HG02759 (cell line): ENCODE data around the gene DHFR2.
"Not testable (repeated sequence)": the region's sequence is repeated elsewhere in the genome, so short reads cannot be mapped to it uniquely, and the experiment has no call there.

ENCODE experiments used
- ATAC-seq: cut with Tn5 transposase; IDR thresholded peaks from one replicate; pipeline ENCODE4 v1.9.1; 2021; ENCODE audit warnings: mild to moderate bottlenecking, moderate library complexity; ENCODE audit not compliant: unreplicated experiment

The DHFR2 gene

DNA sequence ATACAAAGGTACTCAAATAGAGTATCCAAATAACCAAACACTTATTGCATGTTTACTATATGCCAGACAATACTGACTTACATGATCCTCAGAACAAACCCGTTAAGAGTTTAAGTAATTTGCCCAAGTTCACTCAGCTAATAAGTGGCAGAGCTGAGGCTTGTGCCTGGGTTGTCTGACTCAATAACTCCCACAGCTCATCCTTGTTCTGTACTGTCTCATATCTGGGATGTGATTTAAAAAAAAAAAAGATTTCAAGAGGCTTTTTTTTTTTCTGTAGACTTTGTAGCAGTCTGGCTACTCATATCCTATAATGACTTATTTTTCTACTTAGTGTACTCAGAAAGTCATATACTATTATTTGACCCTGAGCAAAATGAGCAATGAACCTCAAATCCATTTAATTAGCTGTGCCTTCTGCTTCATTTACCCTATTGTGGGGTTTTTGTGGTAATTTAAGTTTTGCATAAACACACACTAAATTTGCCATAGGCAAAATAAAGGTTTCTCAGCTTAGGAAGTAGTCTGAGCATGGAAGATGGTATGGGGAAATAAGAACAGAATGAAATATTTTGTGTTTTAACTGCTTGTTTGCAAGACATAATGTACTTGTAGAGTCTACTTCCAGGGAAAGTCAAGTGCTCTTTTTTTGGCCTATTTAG lies 3.2 kb upstream of the DHFR2 start:
- no peak for ATAC-seq

DNA sequence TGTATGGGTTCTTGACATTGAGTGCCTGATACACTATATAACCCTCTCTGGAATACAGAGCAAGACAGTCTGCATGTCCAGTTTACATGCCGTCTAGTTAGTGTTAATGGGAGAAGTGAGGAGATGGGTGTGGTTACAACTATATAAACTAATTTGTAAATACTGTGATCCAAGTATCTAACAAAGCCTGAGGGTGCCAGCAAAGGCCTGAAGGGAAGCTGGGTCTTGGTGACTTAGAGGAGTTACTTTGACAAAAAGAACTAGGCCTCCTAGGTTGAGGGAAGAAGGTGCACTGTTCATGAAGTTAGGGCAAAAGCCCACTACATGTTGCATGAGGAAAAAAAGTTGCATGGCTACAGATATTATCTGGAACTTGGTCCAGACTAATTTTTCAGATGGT lies 2.4 kb upstream of the DHFR2 start:
- no peak for ATAC-seq

DNA sequence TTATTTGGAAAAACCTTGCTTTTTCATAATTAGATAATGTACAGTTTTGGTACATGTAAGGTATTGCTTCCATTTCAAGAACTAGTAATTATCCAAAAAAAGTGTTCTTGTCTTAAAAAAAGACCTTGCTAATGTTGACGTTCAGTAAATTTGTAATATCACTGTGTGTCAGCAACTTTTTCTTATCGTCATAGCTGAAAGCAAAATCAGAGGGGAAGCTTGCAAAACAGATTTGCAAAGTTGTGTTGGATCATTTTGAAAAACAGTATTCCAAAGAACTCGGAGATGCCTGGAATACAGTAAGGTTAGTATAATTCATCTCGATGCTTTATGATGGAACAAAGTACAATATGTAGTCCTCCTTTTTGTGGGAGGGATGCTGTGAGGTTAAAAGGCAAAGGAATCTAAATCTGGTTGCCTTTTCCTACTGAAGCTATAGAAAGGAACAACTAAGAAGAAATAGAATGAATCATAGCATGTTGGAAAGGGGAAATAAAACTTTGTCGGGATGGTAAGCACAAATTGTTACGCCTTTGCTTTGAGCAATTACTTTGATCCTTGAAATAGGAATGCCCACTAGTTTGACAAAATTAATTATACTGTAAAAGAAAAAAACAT lies 1.6 kb upstream of the DHFR2 start:
- ATAC-seq = no peak

DNA sequence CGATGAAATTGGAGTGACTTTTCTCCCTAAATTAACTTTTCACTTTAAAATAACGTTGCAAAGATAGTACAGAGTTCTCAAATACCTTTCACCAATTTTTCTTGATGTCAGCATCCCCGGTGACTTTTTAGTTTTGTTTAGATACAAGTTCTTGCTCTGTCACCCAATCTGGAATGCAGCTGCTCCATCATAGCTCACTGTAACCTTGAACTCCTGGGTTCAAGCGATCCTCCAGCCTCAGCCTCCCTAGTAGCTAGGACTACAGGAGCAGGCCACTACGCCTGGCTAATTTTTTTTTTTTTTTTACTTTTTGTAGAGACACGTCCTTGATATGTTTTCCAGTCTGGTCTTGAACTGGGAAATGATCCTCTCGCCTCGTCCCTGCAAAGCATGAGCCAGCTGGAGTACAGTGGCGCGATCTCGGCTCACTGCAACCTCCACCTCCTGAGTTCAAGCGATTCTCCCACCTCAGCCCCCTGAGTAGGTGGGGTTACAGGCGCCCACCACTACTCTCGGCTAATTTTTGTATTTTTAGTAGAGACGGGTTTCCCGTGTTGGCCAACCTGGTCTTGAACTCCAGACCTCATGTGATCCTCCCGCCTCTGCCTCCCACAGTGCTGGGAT lies 892 bp upstream of the DHFR2 start:
- no peak for ATAC-seq

DNA sequence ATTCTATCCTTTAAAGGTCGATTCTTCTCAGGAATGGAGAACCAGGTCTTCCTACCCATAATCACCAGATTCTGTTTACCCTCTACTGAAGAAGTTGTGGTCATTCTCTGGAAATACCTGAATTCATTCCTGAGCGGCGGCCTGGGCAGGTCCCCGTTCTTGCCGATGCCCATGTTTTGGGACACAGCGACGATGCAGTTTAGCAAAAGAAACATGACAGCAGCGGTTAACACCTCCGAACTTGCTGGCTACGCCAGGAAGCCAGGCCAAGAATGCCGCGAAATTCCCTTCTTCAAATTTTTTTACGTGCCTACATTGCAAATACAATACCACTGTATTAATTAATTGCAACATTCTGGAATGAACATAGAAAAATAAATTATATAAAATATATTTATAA lies 1.4 kb downstream of the DHFR2 start:
- ATAC-seq = no peak

DNA sequence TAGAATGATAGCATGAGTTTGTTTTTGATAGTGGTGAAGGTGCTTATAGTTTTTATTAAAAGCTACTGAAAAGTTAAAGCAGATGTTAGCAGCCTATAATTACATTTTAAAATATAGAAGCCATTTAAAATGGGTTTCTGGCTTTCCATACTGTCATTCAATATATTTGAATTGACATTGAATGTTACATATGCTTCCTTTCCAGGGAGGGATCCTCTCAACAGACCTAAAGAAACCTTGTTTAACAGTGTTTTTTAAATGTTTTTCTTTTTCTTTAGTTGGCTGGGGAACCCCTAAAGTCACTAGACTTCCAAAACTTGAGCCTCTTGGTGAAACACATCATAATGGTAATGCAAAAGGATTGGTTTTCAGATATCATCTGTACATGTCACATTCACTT lies 12.2 kb downstream of the DHFR2 start:
- ATAC-seq = no peak

DNA sequence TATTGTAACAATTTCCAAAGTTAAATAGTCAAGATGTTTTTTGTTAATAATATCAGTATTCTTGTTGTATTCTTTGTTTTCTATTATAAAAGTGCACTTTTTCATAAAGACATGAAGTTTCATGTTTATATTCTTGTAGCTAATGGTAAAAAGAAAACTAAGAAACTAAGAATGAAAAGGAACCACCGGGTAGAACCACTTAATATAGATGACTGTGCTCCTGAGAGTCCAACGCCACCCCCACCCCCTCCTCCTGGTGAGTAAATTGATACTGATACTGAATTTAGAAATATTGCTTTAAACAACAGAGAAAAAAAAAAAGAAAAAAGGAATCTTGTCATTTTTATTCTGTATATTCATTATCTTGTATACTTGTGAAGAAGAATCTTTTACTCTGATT lies 13.4 kb downstream of the DHFR2 start:
- ATAC-seq = no peak

DNA sequence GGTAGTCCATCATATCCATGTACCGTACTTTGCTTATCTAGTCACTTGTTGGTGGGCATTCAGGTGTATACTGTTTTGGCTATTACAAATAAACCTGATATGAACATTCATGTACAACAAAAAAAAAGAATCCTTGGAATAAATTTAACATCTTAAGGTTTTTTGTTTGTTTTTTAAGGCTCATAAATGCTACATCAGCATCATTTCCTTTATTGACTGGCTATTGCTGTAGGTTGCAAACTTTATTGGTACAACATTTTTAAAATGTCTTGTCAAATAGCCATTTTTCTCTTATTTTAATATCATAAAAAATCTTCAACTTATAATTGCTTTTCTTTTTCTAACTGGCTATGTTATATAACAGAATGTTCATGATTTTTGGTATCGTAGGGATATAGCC lies 16.2 kb downstream of the DHFR2 start:
- no peak for ATAC-seq

DNA sequence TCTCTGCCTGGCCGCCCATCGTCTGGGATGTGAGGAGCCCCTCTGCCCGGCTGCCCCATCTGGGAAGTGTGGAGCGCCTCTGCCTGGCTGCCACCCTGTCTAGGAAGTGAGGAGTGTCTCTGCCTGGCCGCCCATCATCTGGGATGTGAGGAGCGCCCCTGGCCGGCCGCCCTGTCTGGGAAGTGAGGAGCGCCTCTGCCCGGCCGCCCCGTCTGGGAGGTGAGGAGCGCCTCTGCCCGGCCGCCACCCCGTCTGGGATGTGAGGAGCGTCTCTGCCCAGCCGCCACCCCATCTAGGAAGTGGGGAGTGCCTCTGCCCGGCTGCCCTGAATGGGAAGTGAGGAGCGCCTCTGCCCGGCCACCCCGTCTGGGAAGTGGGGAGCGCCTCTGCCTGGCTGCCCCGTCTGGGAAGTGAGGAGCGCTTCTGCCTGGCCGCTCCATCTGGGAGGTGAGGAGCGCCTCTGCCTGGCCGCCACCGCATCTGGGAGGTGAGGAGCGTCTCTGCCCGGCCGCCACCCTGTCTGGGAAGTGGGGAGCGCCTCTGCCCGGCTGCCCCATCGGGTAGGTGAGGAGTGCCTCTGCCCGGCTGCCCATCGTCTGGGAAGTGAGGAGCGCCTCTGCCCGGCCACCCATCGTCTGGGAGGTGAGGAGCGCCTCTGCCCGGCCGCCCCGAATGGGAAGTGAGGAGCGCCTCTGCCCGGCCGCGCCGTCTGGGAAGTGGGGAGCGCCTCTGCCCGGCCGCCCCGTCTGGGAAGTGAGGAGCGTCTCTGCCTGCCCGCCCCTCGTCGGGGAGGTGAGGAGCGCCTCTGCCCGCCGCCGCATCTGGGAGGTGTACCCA lies 18.4 kb downstream of the DHFR2 start:
- not testable (repeated sequence) for ATAC-seq

DNA sequence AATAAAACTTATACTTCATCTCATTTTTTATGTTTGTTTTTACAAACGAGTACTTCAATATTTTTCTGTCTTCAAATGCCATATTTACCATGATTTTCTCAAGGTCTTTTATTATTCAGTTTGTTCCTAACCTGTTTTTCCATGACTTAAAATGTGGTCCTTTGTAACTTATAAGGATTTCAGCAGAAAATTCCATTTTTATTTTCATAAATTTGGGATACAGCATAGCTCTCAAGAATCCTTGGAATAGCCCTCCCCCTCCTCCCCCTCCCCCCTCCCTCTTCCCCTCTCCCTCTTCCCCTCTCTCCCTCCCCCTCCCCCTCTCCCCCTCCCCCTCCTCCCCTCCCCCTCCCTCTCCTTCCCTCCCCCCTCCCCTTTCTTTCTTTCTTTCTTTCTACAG lies 19.4 kb downstream of the DHFR2 start:
- no peak for ATAC-seq

DNA sequence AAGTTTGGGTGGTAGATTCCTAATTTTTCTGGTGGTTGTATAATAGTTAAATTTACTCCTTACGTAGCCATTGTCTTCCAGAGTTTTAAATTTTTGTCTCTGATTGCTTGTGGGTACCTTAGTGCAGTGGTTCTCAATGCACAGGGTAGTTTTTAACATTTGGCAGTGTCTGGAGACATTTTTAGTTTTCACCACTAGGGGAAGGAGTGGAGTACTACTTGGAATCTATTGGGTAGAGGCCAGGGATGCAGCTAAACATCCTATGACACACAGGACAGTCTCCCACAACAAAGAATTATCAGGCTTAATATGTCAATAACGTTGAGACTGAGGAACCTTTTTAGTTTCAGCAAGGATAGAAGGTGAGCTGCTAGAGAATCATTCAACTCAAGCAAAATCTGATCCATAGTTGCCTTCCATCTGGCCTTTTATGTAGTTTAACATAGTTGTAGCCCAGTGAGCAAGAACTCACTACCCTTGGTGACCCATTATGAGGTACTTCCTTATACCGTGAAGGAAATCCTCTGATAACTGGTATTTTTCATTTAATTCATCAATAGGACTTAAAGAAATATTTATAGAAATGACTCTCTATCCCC lies 25.7 kb downstream of the DHFR2 start:
- peak; percentile 81 for ATAC-seq

DNA sequence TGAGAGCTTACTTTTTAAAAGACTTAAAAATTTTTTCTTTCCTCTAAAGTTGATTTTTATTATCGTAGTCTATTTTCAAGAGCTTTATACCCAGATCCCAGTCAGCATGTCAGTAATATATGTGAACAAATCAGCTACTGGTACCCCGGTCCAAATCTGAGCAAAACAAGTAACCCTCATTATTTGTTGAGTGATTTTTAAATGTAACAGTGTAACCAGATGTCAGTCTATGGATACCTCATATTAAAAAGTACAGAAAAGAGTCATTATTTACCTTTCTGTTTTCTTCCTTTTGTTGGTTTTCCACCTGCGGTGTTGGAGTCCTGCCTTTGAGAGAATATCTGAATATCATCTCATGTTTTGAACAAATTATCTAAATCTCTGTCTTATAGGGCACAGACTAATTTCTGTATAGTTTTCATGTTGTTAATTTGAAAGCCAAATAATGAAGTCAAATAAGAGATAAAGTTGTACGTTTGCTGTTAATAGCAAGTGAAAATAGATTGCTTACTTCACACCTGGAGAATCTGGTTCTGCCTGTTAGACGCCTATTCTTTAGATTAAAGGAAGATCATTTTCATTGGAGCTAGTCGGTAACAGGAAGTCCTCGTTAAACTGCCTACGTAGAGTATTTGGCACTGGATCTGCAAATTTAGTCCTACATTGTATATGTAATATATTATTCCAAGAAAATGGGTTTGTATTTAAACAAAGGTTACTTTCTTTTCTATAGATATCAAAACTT lies 34.5 kb downstream of the DHFR2 start, which contains the start of gene STX19:
TSS of gene STX19 (minus strand) at position 505 of the 745 bp plus-strand sequence. CDS start 13,328 bp downstream, outside the sequence.
- no peak for ATAC-seq

DNA sequence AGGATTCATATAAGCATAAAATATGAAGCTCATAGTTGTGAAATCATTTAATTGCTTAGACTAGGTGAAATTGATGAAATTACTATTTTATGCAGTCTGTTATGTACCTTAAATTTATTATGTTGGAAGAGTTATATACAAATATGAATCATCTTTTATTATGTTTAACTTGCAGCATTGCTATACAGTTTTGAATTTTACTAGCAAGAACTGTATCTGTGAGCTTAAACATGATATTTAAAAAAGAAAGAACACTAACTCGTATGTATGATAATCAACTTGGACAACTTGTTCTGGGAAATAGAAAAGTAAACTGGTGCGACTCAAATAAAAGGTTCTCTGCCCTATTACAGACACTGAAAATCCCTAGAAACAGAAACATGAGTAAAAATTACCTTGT lies 36.1 kb downstream of the DHFR2 start:
- no peak for ATAC-seq

DNA sequence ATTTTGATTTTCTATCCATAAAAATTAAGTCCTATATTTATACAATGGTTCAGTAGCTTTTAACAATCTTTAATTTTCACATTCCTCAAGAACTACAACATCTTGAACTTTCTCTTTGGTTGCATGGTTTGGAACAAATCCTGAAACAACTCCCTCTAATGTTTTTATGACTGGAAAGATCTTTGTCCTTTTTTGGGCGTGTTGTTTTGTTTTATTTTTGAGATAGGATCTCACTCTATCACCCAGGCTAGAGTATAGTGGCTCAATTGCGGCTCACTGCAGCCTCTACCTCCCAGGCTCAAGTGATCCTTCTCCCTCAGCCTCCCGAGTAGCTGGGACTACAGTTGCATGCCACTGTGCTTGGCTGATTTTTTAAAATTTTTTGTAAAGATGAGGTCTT lies 38.3 kb downstream of the DHFR2 start:
- ATAC-seq = no peak

DNA sequence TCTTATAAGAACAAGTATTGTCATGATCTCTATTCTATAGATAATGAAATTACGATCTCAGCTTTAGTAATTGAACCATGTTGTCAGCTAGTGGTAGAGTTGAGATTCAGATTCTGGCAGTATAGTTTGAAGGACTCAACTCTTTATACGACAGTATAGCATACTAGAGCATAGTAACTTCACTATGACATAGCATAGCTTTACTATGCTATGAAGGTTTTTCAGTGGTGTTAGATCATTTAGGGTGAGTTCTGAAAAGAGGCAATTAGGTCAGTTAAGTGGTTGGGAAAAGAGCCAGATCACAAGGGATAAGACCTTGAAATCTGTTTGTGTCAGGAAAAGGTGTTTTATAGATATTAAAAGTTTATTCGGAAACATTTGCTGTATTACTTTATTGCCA lies 42.4 kb downstream of the DHFR2 start:
- ATAC-seq = no peak

DNA sequence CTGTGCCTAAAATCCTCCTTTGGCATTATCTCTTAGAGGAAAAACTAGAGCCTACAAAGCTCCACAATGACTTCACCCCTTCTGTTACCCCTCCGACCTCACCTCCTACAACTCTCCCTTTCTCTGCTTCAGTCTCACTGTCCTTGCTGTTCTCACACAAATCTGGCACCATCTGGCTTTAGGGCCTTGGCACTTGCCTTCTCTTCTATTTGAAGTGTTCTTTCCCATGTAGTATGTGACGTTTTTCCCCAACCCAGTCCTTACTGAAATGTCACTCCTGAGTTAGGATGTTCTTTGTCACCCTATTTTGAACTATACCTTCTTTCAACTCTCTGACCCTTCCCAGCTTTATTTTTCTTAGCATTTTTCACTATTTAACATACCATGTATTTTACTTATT lies 43.1 kb downstream of the DHFR2 start:
- ATAC-seq = no peak

DNA sequence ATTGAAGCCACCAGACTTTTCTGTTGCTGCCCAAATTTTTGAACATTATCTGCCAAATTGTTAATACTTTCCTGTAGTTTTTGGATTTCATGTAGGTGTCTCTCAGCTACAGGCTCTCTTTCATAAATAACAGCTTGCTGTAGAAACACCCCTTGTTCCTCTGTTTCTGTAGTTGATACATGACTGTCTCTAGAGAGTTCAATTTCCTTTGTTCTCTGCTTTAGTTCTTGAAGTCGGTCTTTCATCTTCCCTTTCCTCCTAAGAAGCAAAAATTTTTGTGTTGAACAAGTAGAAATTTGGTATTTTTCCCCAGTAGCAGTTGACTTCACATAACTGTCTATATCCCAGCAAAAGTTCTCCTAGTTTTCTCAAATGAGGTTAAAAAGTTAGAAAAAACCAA lies 47.7 kb downstream of the DHFR2 start:
- ATAC-seq = no peak

DNA sequence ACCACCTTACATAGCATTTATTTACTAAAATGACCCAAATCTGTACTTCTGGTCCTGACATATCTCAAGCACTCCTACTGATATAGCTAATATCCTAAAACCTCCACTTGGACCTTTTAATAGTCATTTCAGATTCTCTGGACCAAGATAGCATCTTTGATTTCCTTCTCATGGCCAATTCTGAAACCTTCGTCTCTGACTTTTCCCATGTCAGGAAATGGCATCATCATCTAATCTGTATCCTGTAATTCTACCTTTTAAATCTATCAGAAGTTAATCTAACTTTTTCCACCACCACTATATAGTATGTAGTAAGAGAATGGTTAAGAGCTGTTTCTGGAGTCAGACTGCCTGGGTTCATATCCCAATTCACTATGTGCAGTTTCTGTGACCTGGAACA lies 50.5 kb downstream of the DHFR2 start:
- no peak for ATAC-seq

DNA sequence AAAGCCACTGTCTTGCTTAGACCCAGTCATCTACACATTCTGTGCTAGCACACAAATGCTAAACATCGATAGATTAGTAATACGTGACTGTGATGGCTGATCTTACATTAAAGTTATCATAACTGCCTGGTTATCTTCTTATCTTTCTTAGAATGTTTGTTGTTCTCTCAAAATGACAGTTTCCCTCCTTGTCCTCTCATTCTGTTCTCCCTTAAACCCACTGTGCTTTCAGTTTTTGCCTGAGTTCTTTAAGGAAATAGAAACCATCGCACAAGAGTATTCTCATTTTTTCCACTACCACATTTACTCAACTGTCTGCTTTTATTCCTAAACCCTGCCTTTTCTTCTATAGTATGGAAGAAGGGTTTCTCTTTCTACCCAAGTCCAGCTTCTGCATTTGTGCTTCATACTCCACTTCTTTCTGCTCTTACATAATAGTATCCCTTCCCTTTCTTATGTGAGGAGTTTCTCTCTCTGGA lies 51.4 kb downstream of the DHFR2 start:
- ATAC-seq = no peak

DNA sequence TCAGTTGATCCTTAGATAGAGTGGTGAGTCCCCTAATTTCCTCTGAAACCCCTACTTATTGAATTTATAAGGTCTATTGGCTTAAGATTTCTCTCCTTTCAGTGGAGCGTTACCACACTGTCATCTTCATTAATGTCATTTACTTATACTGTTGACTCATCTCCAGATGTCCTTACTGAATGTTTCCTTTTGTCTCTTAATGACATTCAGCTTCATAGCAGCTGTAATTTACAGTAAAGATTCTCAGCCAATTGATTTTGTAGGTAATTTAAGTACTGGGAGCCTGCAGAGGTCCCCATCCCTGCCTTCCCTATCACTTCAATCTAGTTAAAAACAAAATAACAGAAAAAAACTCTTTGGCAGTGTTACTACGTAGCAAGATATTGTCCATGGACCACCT lies 53.1 kb downstream of the DHFR2 start:
- ATAC-seq = no peak
